Astrocyte (in vitro differentiated cells and primary cell): Measurements from ENCODE around the gene TENM3.

Source experiments
- EZH2 ChIP-seq: IDR thresholded peaks from 2 replicates; pipeline ENCODE4 v1.6.1; 2012; ENCODE audit warnings: mild to moderate bottlenecking, low read length, inconsistent platforms; ENCODE audit not compliant: insufficient read depth
- TF ChIP-seq, protein P1 (sequence below): IDR thresholded peaks from 2 replicates; pipeline ENCODE4 v1.5.1; 2011; ENCODE audit warnings: low read depth, mild to moderate bottlenecking, inconsistent platforms, low read length, moderate library complexity; ENCODE audit not compliant: insufficient read depth

DNA sequence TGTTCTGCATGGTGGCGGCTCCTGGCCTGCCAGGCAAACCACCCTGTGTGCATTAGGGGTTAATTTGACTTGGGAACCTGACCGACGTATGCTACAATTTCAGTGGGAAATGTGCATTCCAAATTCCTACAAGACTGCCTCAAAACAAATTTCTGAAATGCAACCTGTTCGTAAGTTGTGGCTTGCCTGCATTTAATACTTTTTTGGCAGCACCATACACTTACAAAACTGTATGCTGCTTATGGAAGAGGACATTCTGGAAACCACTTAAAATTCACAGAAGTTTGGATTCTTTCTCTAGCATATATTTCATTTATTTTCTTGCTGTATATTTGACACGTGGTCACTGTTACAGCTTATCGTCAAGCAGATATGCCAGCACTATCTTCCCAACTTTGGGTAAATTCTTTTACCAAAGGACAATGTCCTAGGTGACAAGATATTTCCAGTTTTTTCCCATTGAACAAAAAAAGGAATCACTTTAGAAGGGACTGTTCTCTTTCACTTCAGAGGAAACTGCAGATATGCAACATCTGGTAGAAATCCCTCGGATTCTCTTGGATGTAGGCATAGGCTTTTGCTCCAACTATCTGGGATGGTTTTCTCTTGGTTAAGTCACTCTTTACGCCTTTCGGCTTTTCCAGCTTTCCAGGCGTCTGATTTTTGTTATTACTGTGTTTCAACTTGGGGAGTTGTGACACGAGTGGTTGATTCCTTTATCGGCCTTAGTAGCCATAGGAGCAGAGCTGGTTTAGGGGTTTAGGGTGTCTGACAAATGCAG is 9.7 kb upstream of the TENM3 start:
- TF ChIP-seq, protein P1, sequence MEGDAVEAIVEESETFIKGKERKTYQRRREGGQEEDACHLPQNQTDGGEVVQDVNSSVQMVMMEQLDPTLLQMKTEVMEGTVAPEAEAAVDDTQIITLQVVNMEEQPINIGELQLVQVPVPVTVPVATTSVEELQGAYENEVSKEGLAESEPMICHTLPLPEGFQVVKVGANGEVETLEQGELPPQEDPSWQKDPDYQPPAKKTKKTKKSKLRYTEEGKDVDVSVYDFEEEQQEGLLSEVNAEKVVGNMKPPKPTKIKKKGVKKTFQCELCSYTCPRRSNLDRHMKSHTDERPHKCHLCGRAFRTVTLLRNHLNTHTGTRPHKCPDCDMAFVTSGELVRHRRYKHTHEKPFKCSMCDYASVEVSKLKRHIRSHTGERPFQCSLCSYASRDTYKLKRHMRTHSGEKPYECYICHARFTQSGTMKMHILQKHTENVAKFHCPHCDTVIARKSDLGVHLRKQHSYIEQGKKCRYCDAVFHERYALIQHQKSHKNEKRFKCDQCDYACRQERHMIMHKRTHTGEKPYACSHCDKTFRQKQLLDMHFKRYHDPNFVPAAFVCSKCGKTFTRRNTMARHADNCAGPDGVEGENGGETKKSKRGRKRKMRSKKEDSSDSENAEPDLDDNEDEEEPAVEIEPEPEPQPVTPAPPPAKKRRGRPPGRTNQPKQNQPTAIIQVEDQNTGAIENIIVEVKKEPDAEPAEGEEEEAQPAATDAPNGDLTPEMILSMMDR = no peak
- no peak for TF ChIP-seq EZH2
